ENCODE results near the gene SKAP1.
"Not testable (repeated sequence)": the region's sequence is repeated elsewhere in the genome, so short reads cannot be mapped to it uniquely, and the experiment has no call there.

SKAP1 gene

GRCh38 chr17:48247603-48248002, 182.4 kb downstream of the SKAP1 start:
- Mint-ChIP-seq H3K4me3 (no peak overlapping the region), H3K27me3 (ENCODE audit: low read depth, poor library complexity) (no peaks in the 10 kb centered on the region), H3K27ac (peak overlapping the region; percentile 52), H3K36me3 (ENCODE audit: low read depth) (no peaks in the 10 kb centered on the region), H3K9me3 (no peaks in the 10 kb centered on the region), H3K4me1 (peaks cover 88% of the 10 kb centered on the region)
- TF ChIP-seq CTCF (IDR thresholded peaks at IDR 0.05): no peak
- no peak for DNase-seq

- Mint-ChIP-seq H3K9me3 (no peaks in the 10 kb centered on the region), H3K27ac (peak overlapping the region; percentile 40), H3K4me3 (no peak overlapping the region), H3K4me1 (peaks cover 88% of the 10 kb centered on the region), H3K36me3 (ENCODE audit: low read depth) (no peaks in the 10 kb centered on the region), H3K27me3 (ENCODE audit: low read depth, poor library complexity) (no peaks in the 10 kb centered on the region)
- no peak for TF ChIP-seq CTCF (IDR thresholded peaks at IDR 0.05)
- DNase-seq: no peak
Observed at GRCh38 chr17:48247038-48247437, 183.0 kb downstream of the SKAP1 start.

GRCh38 chr17:48246612-48247011, 183.4 kb downstream of the SKAP1 start:
- H3K36me3 Mint-ChIP-seq (ENCODE audit: low read depth): no peaks in the 10 kb centered on the region
- peak overlapping the region; percentile 99 for H3K27ac Mint-ChIP-seq
- DNase-seq: no peak
- H3K27me3 Mint-ChIP-seq (ENCODE audit: low read depth, poor library complexity): no peaks in the 10 kb centered on the region
- H3K4me3 Mint-ChIP-seq: no peak overlapping the region
- TF ChIP-seq CTCF (IDR thresholded peaks at IDR 0.05): no peak
- no peaks in the 10 kb centered on the region for H3K9me3 Mint-ChIP-seq
- H3K4me1 Mint-ChIP-seq: peaks cover 88% of the 10 kb centered on the region

- H3K9me3 Mint-ChIP-seq; H3K4me3 Mint-ChIP-seq; DNase-seq; H3K36me3 Mint-ChIP-seq (ENCODE audit: low read depth); H3K27me3 Mint-ChIP-seq (ENCODE audit: low read depth, poor library complexity): not testable (repeated sequence)
- Mint-ChIP-seq H3K27ac (peak overlapping the region; percentile 99), H3K4me1 (peaks cover 88% of the 10 kb centered on the region)
Observed at GRCh38 chr17:48245465-48246033, 184.5 kb downstream of the SKAP1 start.

- no peaks in the 10 kb centered on the region for H3K9me3 Mint-ChIP-seq
- no peaks in the 10 kb centered on the region for H3K36me3 Mint-ChIP-seq (ENCODE audit: low read depth)
- peak overlapping the region; percentile 51 for H3K4me3 Mint-ChIP-seq
- H3K27me3 Mint-ChIP-seq (ENCODE audit: low read depth, poor library complexity): no peaks in the 10 kb centered on the region
- DNase-seq: no peak
- H3K27ac Mint-ChIP-seq: peak overlapping the region; percentile 99
- no peak for TF ChIP-seq CTCF (IDR thresholded peaks at IDR 0.05)
- H3K4me1 Mint-ChIP-seq: peaks cover 92% of the 10 kb centered on the region
Observed at GRCh38 chr17:48244814-48245213, 185.2 kb downstream of the SKAP1 start.

GRCh38 chr17:48244121-48244711, 185.8 kb downstream of the SKAP1 start:
- Mint-ChIP-seq H3K27me3 (ENCODE audit: low read depth, poor library complexity) (no peaks in the 10 kb centered on the region), H3K36me3 (ENCODE audit: low read depth) (no peaks in the 10 kb centered on the region), H3K4me1 (peaks cover 93% of the 10 kb centered on the region), H3K9me3 (no peaks in the 10 kb centered on the region), H3K4me3 (peak overlapping the region; percentile 51), H3K27ac (peak overlapping the region; percentile 99)
- no peak for TF ChIP-seq CTCF (IDR thresholded peaks at IDR 0.05)
- no peak for DNase-seq

Data from nephron progenitor cell (in vitro differentiated cells).